ENCODE results near the gene DEGS2.

- TF ChIP-seq CTCF (IDR thresholded peaks at IDR 0.05) = no peak
- TF ChIP-seq POLR2A (IDR thresholded peaks at IDR 0.05) = no peak
These were observed 54.7 kb downstream of the DEGS2 start for GRCh38 chr14:100104523-100105300.

Data from thyroid gland (tissue), 4 donors.